LHCN-M2 (cell line): ENCODE data around the gene TBC1D22A. TPM values are rescaled to one million over a fixed set of nuclear protein-coding genes. Genes with fewer than 3 reads are reported as not detected.

Experiments
- DNase-seq: peaks from one replicate; pipeline ENCODE4 v3.0.0-alpha.2; 2012; ENCODE audit warnings: low read depth
- total RNA-seq: library from RNA; depleted of rRNA; stranded (reverse); fragments of >200 nt; gene quantifications from 2 replicates; pipeline ENCODE4 v1.2.3, GENCODE V29; 2014

The TBC1D22A gene
- total RNA-seq, 1 experiment from 2014 or later, result 13.1 TPM

DNA sequence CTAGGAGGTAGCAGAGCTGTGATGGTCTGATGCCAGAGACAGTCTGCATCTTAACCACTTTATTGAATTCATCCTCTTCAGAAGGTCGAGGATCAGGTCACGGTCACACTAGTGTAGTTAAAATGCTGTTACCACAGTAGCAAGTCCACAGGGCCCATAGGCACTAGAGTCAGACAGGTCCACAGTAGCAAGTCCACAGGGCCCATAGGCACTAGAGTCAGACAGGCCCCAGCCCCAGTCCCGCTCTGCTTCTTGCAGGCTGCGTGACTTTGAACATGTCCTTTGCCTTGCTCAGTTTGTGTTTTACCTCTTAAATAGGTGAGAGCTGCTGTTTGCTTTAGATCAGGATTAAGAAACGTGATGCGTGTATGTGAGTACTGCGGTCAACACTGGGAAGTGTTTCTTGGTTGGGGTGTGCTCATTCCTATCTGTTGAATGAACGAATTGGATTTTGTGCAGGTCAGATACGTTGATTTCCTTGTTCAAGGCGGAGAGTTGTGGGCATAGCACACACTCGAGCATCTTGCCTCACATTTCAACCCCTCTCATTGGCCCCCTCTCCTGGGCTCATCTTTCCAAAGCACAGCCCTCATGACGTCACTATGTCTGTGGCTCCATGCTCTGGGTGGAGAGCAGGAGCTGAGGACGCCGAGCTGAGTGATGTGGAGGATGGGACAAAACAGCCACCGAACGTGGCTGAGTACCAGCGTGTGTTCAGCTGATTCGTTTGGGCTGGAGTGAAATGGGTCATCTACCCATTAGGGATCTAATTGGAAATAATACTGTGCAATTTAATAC lies 191.7 kb downstream of the TBC1D22A start:
- no peak for DNase-seq

DNA sequence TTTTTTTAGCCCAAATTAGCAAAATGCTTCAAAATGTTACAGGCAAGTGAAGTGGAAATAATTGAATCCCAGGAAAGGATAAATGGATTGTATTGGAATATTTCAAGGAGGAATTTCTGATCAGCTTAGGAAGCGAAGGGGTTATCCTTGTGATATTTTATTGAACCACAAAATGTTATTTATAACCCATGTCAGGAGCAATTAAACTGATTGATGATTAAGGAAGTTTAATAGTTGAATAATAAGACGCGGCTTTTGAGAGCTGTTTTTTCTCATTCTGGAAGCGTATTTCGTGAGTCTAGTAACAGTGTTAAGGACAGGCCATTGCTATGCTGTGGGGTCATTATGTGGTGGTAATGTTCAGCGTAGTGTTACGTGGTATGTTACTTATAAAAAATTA lies 192.3 kb downstream of the TBC1D22A start:
- DNase-seq, result no peak

DNA sequence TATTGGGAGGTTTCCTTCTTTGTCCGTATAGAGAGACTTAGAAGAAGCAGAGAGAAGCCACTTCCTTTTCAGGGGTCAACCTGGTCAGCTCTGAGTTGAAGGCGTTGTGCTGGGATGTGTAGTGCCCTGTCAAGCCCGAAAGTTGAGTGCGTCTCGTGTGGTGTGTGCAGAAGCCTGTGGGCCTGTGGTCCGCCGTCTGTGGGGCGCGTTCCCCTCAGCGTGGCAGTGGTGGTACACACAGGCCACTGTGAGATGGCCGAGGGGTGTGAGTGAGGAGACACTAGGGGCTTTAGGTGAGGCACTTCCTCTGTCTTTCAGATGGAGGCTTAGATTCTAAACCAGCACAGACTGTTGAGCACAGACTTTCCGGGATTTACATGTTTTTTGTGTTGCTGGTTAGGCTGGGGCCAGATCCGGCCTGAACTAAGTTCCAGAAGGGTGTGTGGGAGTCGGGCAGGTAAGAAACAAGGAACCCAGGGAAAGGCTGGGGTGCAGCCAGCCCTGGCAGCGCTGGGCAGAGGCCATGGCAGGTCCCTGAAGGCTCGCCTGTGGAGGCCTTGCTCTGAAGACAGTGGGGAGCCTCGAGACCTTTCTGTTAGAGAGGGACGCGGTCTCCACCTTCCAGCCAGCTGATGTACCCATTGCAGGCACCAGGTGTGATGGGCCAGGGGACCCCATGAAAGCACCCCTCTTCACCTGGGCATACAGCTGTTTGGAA lies 194.2 kb downstream of the TBC1D22A start:
- no peak for DNase-seq

DNA sequence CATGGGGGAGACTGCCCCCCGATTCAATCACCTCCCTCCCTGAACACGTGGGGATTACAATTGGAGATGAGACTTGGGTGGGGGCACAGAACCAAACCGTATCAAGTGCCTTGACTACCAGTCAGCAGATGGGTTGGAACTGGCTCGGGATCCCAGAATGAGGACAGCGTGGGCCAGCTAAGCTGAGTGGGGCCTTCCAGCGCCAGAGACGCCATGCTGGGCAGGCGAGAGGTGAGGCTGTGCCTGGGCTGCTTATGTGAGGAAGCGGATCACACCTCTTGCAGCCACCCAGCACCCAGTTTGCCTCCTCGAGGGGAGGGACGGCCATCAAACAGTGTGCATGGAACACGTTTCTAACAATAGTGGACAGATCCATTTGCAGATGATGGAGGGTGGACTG lies 195.1 kb downstream of the TBC1D22A start:
- no peak for DNase-seq

DNA sequence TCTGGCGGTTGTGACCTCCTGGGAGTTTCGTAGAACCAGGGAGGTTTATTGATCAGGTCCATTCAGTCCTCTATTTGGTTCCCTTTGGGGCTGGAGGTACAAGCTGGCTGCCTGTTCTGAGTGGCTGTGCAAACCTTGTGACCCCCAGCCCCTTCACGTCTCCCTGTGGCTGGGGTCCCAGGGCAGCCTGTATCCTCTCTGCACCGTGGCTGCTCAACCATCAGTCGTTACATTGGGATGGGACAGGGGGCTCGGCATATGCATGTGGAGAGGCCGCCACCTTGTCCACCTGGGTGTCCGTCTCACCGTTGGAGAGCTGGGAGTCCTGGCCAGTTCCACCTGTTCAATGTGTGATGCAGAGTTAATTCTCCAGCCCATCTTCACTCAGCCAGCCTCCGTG lies 195.7 kb downstream of the TBC1D22A start:
- DNase-seq, result no peak

DNA sequence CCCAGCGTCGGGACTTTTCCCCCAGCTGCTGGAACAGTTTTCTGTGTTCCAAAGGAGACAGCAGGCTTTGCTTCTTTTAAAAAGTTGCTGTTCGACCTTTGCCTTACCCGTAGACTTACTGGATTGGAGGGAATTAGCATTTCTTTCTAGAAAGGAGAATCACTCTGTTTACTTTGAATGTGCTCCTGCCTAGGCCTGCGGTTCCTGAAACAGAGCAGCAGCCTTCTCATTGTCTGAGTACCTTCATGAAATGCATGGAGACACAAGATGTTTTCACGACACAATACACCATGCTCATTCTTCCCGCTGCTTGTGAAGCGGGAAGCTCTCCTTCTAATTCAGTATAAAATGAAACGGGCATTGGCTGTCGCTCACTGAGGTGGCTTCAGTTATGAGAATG lies 196.2 kb downstream of the TBC1D22A start:
- no peak for DNase-seq

DNA sequence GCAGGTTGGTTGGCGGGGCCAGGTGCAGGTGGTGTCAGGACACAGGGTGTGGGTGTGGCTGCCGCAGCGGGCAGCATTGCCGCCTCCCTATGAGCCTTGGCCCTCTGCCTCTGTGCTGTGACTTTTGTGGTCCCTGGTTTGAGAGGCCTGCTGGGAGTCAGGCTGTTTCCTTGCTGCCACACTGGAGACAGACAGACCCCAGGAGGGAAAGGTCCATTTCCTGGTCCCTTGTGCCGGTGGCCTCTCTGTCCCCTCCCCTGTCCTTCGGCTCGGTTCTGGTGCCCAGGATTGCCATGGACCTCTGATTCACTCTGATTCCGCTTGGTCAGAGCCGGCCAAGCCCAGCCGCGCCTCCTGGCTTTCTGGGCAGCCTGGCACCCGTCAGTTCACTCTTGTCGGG lies 196.9 kb downstream of the TBC1D22A start:
- no peak for DNase-seq

- no peak for DNase-seq
Measured at GRCh38 chr22:46961591-46962295, 199.3 kb downstream of the TBC1D22A start.

GRCh38 chr22:46962406-46962805 lies 200.0 kb downstream of the TBC1D22A start:
- no peak for DNase-seq

GRCh38 chr22:46963672-46964545 lies 201.5 kb downstream of the TBC1D22A start:
- no peak for DNase-seq

GRCh38 chr22:46964773-46965550 lies 202.5 kb downstream of the TBC1D22A start:
- DNase-seq, result no peak

- no peak for DNase-seq
Measured at GRCh38 chr22:46965555-46966494, 203.4 kb downstream of the TBC1D22A start.

DNA sequence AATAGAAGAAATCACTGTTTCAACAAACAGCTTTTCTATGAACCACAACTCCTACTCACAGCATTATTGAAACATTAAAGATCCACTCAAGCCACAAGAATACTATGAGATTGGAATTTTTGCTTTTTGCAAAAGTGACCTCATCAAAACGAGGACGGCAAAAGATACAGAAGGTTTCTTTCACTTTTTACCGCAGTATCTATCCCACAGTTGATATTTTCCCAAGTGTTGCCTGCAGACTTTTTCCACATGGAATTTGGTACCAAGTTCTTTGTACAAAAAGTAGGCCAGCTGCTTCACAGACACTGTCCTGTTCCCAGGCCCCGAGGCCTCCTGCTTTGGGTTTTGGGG lies 204.0 kb downstream of the TBC1D22A start:
- DNase-seq, result no peak

DNA sequence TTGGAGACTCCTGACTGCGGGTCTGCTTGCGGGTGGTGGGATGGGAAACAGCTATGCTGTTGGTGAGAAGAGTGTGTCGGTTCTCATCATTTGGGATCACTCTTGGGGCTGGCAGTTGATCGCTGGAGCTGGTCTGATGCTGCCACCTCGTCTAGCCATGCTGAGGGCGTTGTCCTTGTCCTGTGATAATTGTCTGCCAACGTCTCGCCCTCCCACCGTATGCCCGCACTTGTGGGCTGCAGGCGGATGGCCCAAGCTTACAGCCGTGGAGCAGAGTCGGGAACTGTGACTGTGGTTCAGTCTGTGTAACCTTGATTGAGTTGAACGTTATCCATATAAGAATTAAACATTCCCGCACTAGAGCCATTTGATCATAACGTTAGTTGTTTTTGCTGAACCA lies 204.4 kb downstream of the TBC1D22A start:
- no peak for DNase-seq

- DNase-seq, result no peak
Measured at GRCh38 chr22:46967445-46968358, 205.3 kb downstream of the TBC1D22A start.

DNA sequence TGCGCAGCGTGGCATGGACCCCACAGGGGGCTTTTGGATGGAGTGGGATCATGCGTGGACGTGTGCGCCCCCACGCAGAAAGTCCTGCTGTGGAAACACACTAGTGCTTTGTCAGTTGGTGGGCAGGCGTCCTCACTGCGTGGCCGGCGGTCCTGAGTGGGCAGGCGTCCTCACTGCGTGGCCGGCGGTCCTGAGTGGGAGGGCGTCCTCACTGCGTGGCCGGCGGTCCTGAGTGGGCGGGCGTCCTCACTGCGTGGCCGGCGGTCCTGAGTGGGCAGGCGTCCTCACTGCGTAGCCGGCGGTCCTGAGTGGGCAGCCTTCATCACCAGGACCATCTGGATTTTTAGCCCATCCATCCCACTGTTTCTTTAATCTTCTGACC lies 205.9 kb downstream of the TBC1D22A start:
- no peak for DNase-seq

DNA sequence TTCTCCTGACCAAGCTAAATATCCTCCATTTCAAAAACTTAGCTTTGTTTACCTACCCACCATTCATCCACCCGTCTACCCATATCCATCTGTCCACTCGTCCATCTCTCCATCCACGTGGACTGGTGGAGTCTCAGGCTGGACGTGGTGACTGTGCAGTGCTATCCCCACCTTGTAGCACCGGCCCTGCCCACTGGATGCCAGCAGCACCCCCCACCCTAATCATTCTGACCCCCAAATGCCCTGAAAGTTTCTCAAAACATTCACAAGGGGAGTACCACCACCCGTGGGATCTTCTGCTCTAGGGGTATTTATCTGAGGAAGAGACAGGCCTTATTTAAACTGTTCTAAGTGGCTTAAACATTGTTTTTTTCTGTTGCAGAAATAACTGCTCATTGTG lies 206.4 kb downstream of the TBC1D22A start:
- DNase-seq, result no peak

GRCh38 chr22:46969491-46969890 lies 207.0 kb downstream of the TBC1D22A start:
- no peak for DNase-seq

- DNase-seq, result no peak
Measured at GRCh38 chr22:46969961-46970360, 207.5 kb downstream of the TBC1D22A start.
